ENCODE results near the gene RECK. TPM values are rescaled to one million over a fixed set of nuclear protein-coding genes. Genes with fewer than 3 reads are reported as not detected.
A peak's percentile ranks its signal among the peaks of the same experiment; 100 is the strongest.

The RECK gene
- total RNA-seq, 4 donors from 2014 or later = 14.3 to 37.7 (median 30.7) TPM

GRCh38 chr9:36007316-36007708 is 29.4 kb upstream of the RECK start:
- no peaks in the 10 kb centered on the region for H3K36me3 ChIP-seq
- TF ChIP-seq, protein P1, sequence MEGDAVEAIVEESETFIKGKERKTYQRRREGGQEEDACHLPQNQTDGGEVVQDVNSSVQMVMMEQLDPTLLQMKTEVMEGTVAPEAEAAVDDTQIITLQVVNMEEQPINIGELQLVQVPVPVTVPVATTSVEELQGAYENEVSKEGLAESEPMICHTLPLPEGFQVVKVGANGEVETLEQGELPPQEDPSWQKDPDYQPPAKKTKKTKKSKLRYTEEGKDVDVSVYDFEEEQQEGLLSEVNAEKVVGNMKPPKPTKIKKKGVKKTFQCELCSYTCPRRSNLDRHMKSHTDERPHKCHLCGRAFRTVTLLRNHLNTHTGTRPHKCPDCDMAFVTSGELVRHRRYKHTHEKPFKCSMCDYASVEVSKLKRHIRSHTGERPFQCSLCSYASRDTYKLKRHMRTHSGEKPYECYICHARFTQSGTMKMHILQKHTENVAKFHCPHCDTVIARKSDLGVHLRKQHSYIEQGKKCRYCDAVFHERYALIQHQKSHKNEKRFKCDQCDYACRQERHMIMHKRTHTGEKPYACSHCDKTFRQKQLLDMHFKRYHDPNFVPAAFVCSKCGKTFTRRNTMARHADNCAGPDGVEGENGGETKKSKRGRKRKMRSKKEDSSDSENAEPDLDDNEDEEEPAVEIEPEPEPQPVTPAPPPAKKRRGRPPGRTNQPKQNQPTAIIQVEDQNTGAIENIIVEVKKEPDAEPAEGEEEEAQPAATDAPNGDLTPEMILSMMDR (IDR thresholded peaks at IDR 0.05) = no peak
- no peak for TF ChIP-seq POLR2A (IDR thresholded peaks at IDR 0.05)
- intact Hi-C loops (cut with DNase I; ENCODE audit: low total_unique reads) = no loop called here
- DNase-seq = no peak
- no peak overlapping the region for H3K27ac ChIP-seq
- H3K4me3 ChIP-seq = no peak overlapping the region
- no peaks in the 10 kb centered on the region for H3K9me3 ChIP-seq
- H3K4me1 ChIP-seq = no peaks in the 10 kb centered on the region
- H3K27me3 ChIP-seq = no peaks in the 10 kb centered on the region

GRCh38 chr9:36007852-36008251 is 28.9 kb upstream of the RECK start:
- Histone ChIP-seq H3K4me1 (no peaks in the 10 kb centered on the region), H3K4me3 (no peak overlapping the region), H3K9me3 (no peaks in the 10 kb centered on the region), H3K27me3 (no peaks in the 10 kb centered on the region), H3K36me3 (no peaks in the 10 kb centered on the region), H3K27ac (no peak overlapping the region)
- intact Hi-C loops (cut with DNase I; ENCODE audit: low total_unique reads) = no loop called here
- TF ChIP-seq POLR2A (IDR thresholded peaks at IDR 0.05) = no peak
- TF ChIP-seq, protein P1 (IDR thresholded peaks at IDR 0.05) = no peak
- no peak for DNase-seq

GRCh38 chr9:36008774-36009300 is 27.9 kb upstream of the RECK start:
- Histone ChIP-seq H3K4me3 (no peak overlapping the region), H3K9me3 (no peaks in the 10 kb centered on the region), H3K27me3 (no peaks in the 10 kb centered on the region), H3K36me3 (no peaks in the 10 kb centered on the region), H3K27ac (no peak overlapping the region), H3K4me1 (no peaks in the 10 kb centered on the region)
- DNase-seq = peak; percentile 42 to 45
- intact Hi-C loops (cut with DNase I; ENCODE audit: low total_unique reads) = no loop called here
- no peak for TF ChIP-seq POLR2A (IDR thresholded peaks at IDR 0.05)
- TF ChIP-seq, protein P1 (IDR thresholded peaks at IDR 0.05) = peak; percentile 55 to 93 (median 78)

DNA sequence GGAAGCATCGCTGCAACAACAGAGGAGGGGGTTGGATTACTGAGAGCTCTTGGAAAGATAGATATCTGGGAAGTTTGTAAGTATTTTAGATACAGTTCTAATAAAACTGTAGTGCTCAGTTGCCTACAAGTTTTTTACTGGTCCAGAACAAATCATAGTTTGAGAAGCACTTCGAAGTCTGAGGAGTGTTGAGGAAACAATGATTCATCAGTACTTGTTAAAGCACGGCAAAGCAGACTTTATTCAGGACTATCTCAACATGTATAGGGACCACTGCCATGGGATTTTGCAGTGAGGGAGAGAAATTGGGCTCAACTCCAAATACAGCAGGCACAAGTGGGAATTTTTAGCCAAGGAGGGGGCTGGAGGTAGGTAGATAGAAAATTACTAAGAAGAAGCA is 25.3 kb upstream of the RECK start:
- H3K9me3 ChIP-seq = no peaks in the 10 kb centered on the region
- no peak overlapping the region for H3K4me3 ChIP-seq
- intact Hi-C loops (cut with DNase I; ENCODE audit: low total_unique reads) = loop anchor here (10.0 kb wide), 1 partner anchor 47 kb away; no protein-coding TSS in a partner anchor
- H3K36me3 ChIP-seq = no peaks in the 10 kb centered on the region
- no peaks in the 10 kb centered on the region for H3K27me3 ChIP-seq
- no peak for DNase-seq
- H3K4me1 ChIP-seq = no peaks in the 10 kb centered on the region
- H3K27ac ChIP-seq = no peak overlapping the region
- TF ChIP-seq, protein P1 (IDR thresholded peaks at IDR 0.05) = no peak
- TF ChIP-seq POLR2A (IDR thresholded peaks at IDR 0.05) = no peak

DNA sequence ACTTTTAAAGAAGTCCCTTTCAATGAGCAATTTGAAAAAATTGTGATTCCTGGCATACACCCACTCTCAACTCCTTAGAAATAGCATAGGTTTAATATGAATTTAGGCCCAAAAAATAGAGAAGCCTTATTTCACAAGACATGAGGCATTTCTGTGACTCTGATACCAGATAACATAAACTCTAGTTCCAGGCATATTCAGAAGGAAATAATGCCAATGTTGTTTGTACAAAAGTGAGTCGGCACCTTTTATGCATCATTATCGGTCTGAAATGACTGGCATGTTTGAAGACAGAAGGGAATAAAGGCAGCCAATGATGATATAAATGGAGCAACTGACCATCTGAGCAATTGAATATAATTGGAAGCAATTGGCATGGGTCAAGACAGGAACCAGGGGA is 19.4 kb upstream of the RECK start:
- H3K9me3 ChIP-seq = no peaks in the 10 kb centered on the region
- DNase-seq = no peak
- intact Hi-C loops (cut with DNase I; ENCODE audit: low total_unique reads) = loop anchor here (10.0 kb wide), 1 partner anchor 52 kb away; no protein-coding TSS in a partner anchor
- TF ChIP-seq, protein P1 (IDR thresholded peaks at IDR 0.05) = no peak
- no peak for TF ChIP-seq POLR2A (IDR thresholded peaks at IDR 0.05)
- H3K4me1 ChIP-seq = no peaks in the 10 kb centered on the region
- H3K27ac ChIP-seq = no peak overlapping the region
- H3K27me3 ChIP-seq = no peaks in the 10 kb centered on the region
- no peak overlapping the region for H3K4me3 ChIP-seq
- no peaks in the 10 kb centered on the region for H3K36me3 ChIP-seq

All from uterus (tissue), 4 donors.